Measurements from ENCODE around the gene HBD.

The HBD gene

GRCh38 chr11:5279471-5280090 lies 45.3 kb upstream of the HBD start:
- TF ChIP-seq CTCF (IDR thresholded peaks at IDR 0.05; ENCODE audit: low read depth, low read length), result no peak
- H3K4me3 ChIP-seq (replicated peaks in 1 of 2; ENCODE audit: low read depth in 2 of 2, low read length in 2 of 2), result no peak overlapping the region
- DNase-seq (ENCODE audit: low read depth in 2 of 2), result no peak

GRCh38 chr11:5277807-5278382 lies 43.6 kb upstream of the HBD start:
- no peak overlapping the region for H3K4me3 ChIP-seq (replicated peaks in 1 of 2; ENCODE audit: low read depth in 2 of 2, low read length in 2 of 2)
- DNase-seq (ENCODE audit: low read depth in 2 of 2), result no peak
- TF ChIP-seq CTCF (IDR thresholded peaks at IDR 0.05; ENCODE audit: low read depth, low read length), result no peak

- no peak for TF ChIP-seq CTCF (IDR thresholded peaks at IDR 0.05; ENCODE audit: low read depth, low read length)
- no peak for DNase-seq (ENCODE audit: low read depth in 2 of 2)
- no peak overlapping the region for H3K4me3 ChIP-seq (replicated peaks in 1 of 2; ENCODE audit: low read depth in 2 of 2, low read length in 2 of 2)
Measured at GRCh38 chr11:5276697-5277096, 42.4 kb upstream of the HBD start.

GRCh38 chr11:5275369-5276110 lies 41.3 kb upstream of the HBD start:
- H3K4me3 ChIP-seq (replicated peaks in 1 of 2; ENCODE audit: low read depth in 2 of 2, low read length in 2 of 2), result no peak overlapping the region
- TF ChIP-seq CTCF (IDR thresholded peaks at IDR 0.05; ENCODE audit: low read depth, low read length), result no peak
- DNase-seq (ENCODE audit: low read depth in 2 of 2), result peak in 1 of 2 donors; percentile 14

- H3K4me3 ChIP-seq (replicated peaks in 1 of 2; ENCODE audit: low read depth in 2 of 2, low read length in 2 of 2), result no peak overlapping the region
- peak in 1 of 2 donors; percentile 27 for DNase-seq (ENCODE audit: low read depth in 2 of 2)
- no peak for TF ChIP-seq CTCF (IDR thresholded peaks at IDR 0.05; ENCODE audit: low read depth, low read length)
Measured at GRCh38 chr11:5274395-5274794, 40.1 kb upstream of the HBD start.

- no peak for TF ChIP-seq CTCF (IDR thresholded peaks at IDR 0.05; ENCODE audit: low read depth, low read length)
- DNase-seq (ENCODE audit: low read depth in 2 of 2), result no peak
- H3K4me3 ChIP-seq (replicated peaks in 1 of 2; ENCODE audit: low read depth in 2 of 2, low read length in 2 of 2), result no peak overlapping the region
Measured at GRCh38 chr11:5272395-5273017, 38.2 kb upstream of the HBD start.
